Thymus (tissue), 14 donors: ENCODE data around the gene ACO1. TPM values are rescaled to one million over a fixed set of nuclear protein-coding genes. Genes with fewer than 3 reads are reported as not detected.

ENCODE experiments used
- DNase-seq, 9 donors: peaks; one replicate each; pipeline ENCODE4 v3.0.0-alpha.2; 2013; ENCODE audit warnings: low spot score in 9 of 9, low read depth in 6 of 9, missing footprints in 1 of 9
- H3K27ac ChIP-seq, 2 donors: one replicate each; pipeline ENCODE4 v1.5.1; 2013; ENCODE audit warnings: control low read depth in 1 of 2, low read depth in 1 of 2, low read length in 1 of 2, mild to moderate bottlenecking in 1 of 2, moderate library complexity in 1 of 2
- H3K27me3 ChIP-seq, 2 donors: one replicate each; pipeline ENCODE4 v1.5.1; 2013; ENCODE audit warnings: low read length in 1 of 2; ENCODE audit not compliant: control insufficient read depth in 2 of 2, insufficient read depth in 1 of 2
- H3K36me3 ChIP-seq, 2 donors: one replicate each; pipeline ENCODE4 v1.5.1; 2013; ENCODE audit warnings: low read length in 1 of 2, mild to moderate bottlenecking in 1 of 2, moderate library complexity in 1 of 2; ENCODE audit not compliant: control insufficient read depth in 2 of 2, insufficient read depth in 2 of 2
- H3K4me1 ChIP-seq, 2 donors: one replicate each; pipeline ENCODE4 v1.5.1; 2013; ENCODE audit warnings: low read length in 2 of 2; ENCODE audit not compliant: control insufficient read depth in 2 of 2, insufficient read depth in 2 of 2
- H3K4me3 ChIP-seq, 2 donors: one replicate each; pipeline ENCODE4 v1.5.1; 2013; ENCODE audit warnings: low read length in 2 of 2, control low read depth in 1 of 2, mild to moderate bottlenecking in 1 of 2
- H3K9me3 ChIP-seq, 2 donors: one replicate each; pipeline ENCODE4 v1.5.1; 2013; ENCODE audit warnings: low read length in 1 of 2, mild to moderate bottlenecking in 1 of 2; ENCODE audit not compliant: control insufficient read depth in 2 of 2, insufficient read depth in 1 of 2
- WGBS: extraction: QIAGEN DNeasy Blood & Tissue Kit; methylation state at CpG from one replicate; pipeline ENCODE4 v1.1.7; 2013; 5-methylcytosine and 5-hydroxymethylcytosine counted together
- long read RNA-seq, 10 donors: transcript quantifications; one replicate each; lab custom pipeline, GENCODE V29; 2026
- polyA plus RNA-seq: library from polyadenylated mRNA; stranded (reverse); fragments of 200-250 nt; gene quantifications from one replicate; pipeline ENCODE4 v1.2.3, GENCODE V29; 2013
- total RNA-seq: library from RNA; stranded (reverse); fragments of 120-200 nt; gene quantifications from one replicate; pipeline ENCODE4 v1.2.4, GENCODE V29; 2013
- donor health status: healthy.

Gene ACO1
- total RNA-seq (18.7 TPM), polyA plus RNA-seq (9.0 TPM)
- long read RNA-seq, donor 1, result 0 reads
- long read RNA-seq, donor 2, result 0 reads
- long read RNA-seq, donor 3, full-length matches to known transcripts, result 5 of 45 reads
- long read RNA-seq, donor 3, partial matches to known transcripts, result 27 of 45 reads
- long read RNA-seq, donor 3, other reads (novel, unspliced or antisense), result 13 of 45 reads
- long read RNA-seq, donor 4, full-length matches to known transcripts, result 3 of 14 reads
- long read RNA-seq, donor 4, partial matches to known transcripts, result 5 of 14 reads
- long read RNA-seq, donor 4, other reads (novel, unspliced or antisense), result 6 of 14 reads
- long read RNA-seq, donor 5, full-length matches to known transcripts, result 4 of 9 reads
- long read RNA-seq, donor 5, partial matches to known transcripts, result 5 of 9 reads
- long read RNA-seq, donor 5, other reads (novel, unspliced or antisense), result 0 of 9 reads
- long read RNA-seq, donor 6, full-length matches to known transcripts, result 2 of 2 reads
- long read RNA-seq, donor 6, partial matches to known transcripts, result 0 of 2 reads
- long read RNA-seq, donor 6, other reads (novel, unspliced or antisense), result 0 of 2 reads
- long read RNA-seq, donor 7, full-length matches to known transcripts, result 6 of 6 reads
- long read RNA-seq, donor 7, partial matches to known transcripts, result 0 of 6 reads
- long read RNA-seq, donor 7, other reads (novel, unspliced or antisense), result 0 of 6 reads
- long read RNA-seq, donor 8, result 0 reads
- long read RNA-seq, donor 9, full-length matches to known transcripts, result 2 of 7 reads
- long read RNA-seq, donor 9, partial matches to known transcripts, result 5 of 7 reads
- long read RNA-seq, donor 9, other reads (novel, unspliced or antisense), result 0 of 7 reads
- long read RNA-seq, donor 10, full-length matches to known transcripts, result 5 of 5 reads
- long read RNA-seq, donor 10, partial matches to known transcripts, result 0 of 5 reads
- long read RNA-seq, donor 10, other reads (novel, unspliced or antisense), result 0 of 5 reads

- peaks cover 7 to 35% of the 10 kb centered on the region in 2 donors for H3K27me3 ChIP-seq
- H3K4me3 ChIP-seq, result peak within 1 kb of the TSS; percentile 76 to 85
- 2% methylated on average over 73 of the region's 73 CpGs for WGBS
- peak within 1 kb of the TSS; percentile 58 to 65 for H3K27ac ChIP-seq
- H3K36me3 ChIP-seq, result no peaks in the 10 kb centered on the region
- DNase-seq, result peak; percentile 46 to 91 (median 77)
- H3K9me3 ChIP-seq, result no peaks in the 10 kb centered on the region
- peaks cover 4 to 19% of the 10 kb centered on the region in 2 donors for H3K4me1 ChIP-seq
These were observed at the start of gene ACO1 for GRCh38 chr9:32384364-32385151. TSS of gene ACO1 (plus strand) at chr9:32384643. CDS start at chr9:32405507, 20,864 bp downstream.

- Histone ChIP-seq H3K27ac (no peak overlapping the region), H3K9me3 (no peaks in the 10 kb centered on the region), H3K4me1 (no peaks in the 10 kb centered on the region), H3K36me3 (no peaks in the 10 kb centered on the region), H3K27me3 (no peaks in the 10 kb centered on the region), H3K4me3 (no peak overlapping the region)
- no peak for DNase-seq
- WGBS, result 81% methylated on average over 6 of the region's 6 CpGs
These were observed 49.2 kb upstream of the ACO1 start for GRCh38 chr9:32334916-32335895.

GRCh38 chr9:32339424-32339823 is 45.0 kb upstream of the ACO1 start:
- no peak overlapping the region for H3K27ac ChIP-seq
- no peaks in the 10 kb centered on the region for H3K36me3 ChIP-seq
- WGBS, result 82% methylated on average over 2 of the region's 2 CpGs
- no peaks in the 10 kb centered on the region for H3K27me3 ChIP-seq
- H3K4me1 ChIP-seq, result no peaks in the 10 kb centered on the region
- DNase-seq, result no peak
- no peaks in the 10 kb centered on the region for H3K9me3 ChIP-seq
- no peak overlapping the region for H3K4me3 ChIP-seq

GRCh38 chr9:32340361-32340760 is 44.1 kb upstream of the ACO1 start:
- 73% methylated on average over 5 of the region's 5 CpGs for WGBS

GRCh38 chr9:32344551-32345182 is 39.8 kb upstream of the ACO1 start:
- Histone ChIP-seq H3K27me3 (no peaks in the 10 kb centered on the region), H3K4me1 (no peaks in the 10 kb centered on the region), H3K27ac (no peak overlapping the region), H3K4me3 (no peak overlapping the region), H3K9me3 (no peaks in the 10 kb centered on the region), H3K36me3 (no peaks in the 10 kb centered on the region)
- peak in 2 of 9 donors; percentile 4 to 15 for DNase-seq
- WGBS, result 76% methylated on average over 6 of the region's 6 CpGs

More at GRCh38 chr9:32340361-32340760, 44.1 kb upstream of the ACO1 start:
- H3K36me3 ChIP-seq, result no peaks in the 10 kb centered on the region
- no peaks in the 10 kb centered on the region for H3K9me3 ChIP-seq
- no peak overlapping the region for H3K4me3 ChIP-seq
- no peak for DNase-seq
- no peak overlapping the region for H3K27ac ChIP-seq
- no peaks in the 10 kb centered on the region for H3K4me1 ChIP-seq
- H3K27me3 ChIP-seq, result no peaks in the 10 kb centered on the region

GRCh38 chr9:32345243-32345642 is 39.2 kb upstream of the ACO1 start:
- WGBS, result 95% methylated on average over 5 of the region's 5 CpGs
- H3K27me3 ChIP-seq, result no peaks in the 10 kb centered on the region
- H3K36me3 ChIP-seq, result no peaks in the 10 kb centered on the region
- DNase-seq, result no peak
- no peak overlapping the region for H3K27ac ChIP-seq
- H3K4me3 ChIP-seq, result no peak overlapping the region
- no peaks in the 10 kb centered on the region for H3K9me3 ChIP-seq
- no peaks in the 10 kb centered on the region for H3K4me1 ChIP-seq

- 91% methylated on average over 2 of the region's 2 CpGs for WGBS
- Histone ChIP-seq H3K4me3 (no peak overlapping the region), H3K4me1 (no peaks in the 10 kb centered on the region), H3K36me3 (no peaks in the 10 kb centered on the region), H3K27me3 (no peaks in the 10 kb centered on the region), H3K9me3 (no peaks in the 10 kb centered on the region), H3K27ac (no peak overlapping the region)
- DNase-seq, result no peak
These were observed 36.9 kb upstream of the ACO1 start for GRCh38 chr9:32347571-32347970.
